ENCODE measurements around the gene FKRP.

Gene FKRP

GRCh38 chr19:46718934-46719622, 26.8 kb upstream of the FKRP start:
- Histone ChIP-seq H3K27ac (peak overlapping the region in 15 of 21 experiments; percentile 3 to 97 (median 88)), H3K4me3 (no peak overlapping the region)

GRCh38 chr19:46719629-46720502, 26.0 kb upstream of the FKRP start:
- Histone ChIP-seq H3K4me3 (no peak overlapping the region), H3K27ac (peak overlapping the region in 4 of 21 experiments; percentile 3 to 93 (median 20))

GRCh38 chr19:46720503-46721239, 25.2 kb upstream of the FKRP start:
- Histone ChIP-seq H3K4me3 (no peak overlapping the region), H3K27ac (peak overlapping the region in 2 of 21 experiments; percentile 17 to 93)

GRCh38 chr19:46721269-46722003, 24.4 kb upstream of the FKRP start:
- H3K4me3 ChIP-seq = no peak overlapping the region
- peak overlapping the region in 1 of 21 experiments; percentile 1 for H3K27ac ChIP-seq

- peak overlapping the region in 1 of 21 experiments; percentile 51 for H3K27ac ChIP-seq
- H3K4me3 ChIP-seq = no peak overlapping the region
These were observed 23.9 kb upstream of the FKRP start for GRCh38 chr19:46722004-46722380.

- peak overlapping the region in 4 of 21 experiments; percentile 3 to 51 (median 27) for H3K27ac ChIP-seq
- H3K4me3 ChIP-seq = no peak overlapping the region
These were observed 23.3 kb upstream of the FKRP start for GRCh38 chr19:46722421-46723022.

- H3K4me3 ChIP-seq = no peak overlapping the region
- H3K27ac ChIP-seq = peak overlapping the region in 5 of 21 experiments; percentile 0 to 51 (median 10)
These were observed 22.8 kb upstream of the FKRP start for GRCh38 chr19:46723023-46723461.

GRCh38 chr19:46723471-46723870, 22.4 kb upstream of the FKRP start:
- Histone ChIP-seq H3K4me3 (no peak overlapping the region), H3K27ac (peak overlapping the region in 3 of 21 experiments; percentile 0 to 51 (median 10))

- H3K27ac ChIP-seq = no peak overlapping the region
- no peak overlapping the region for H3K4me3 ChIP-seq
These were observed 21.4 kb upstream of the FKRP start for GRCh38 chr19:46724468-46724867.

GRCh38 chr19:46725036-46725820, 20.6 kb upstream of the FKRP start:
- Histone ChIP-seq H3K27ac (no peak overlapping the region), H3K4me3 (no peak overlapping the region)

GRCh38 chr19:46725859-46726393, 19.9 kb upstream of the FKRP start:
- H3K27ac ChIP-seq = no peak overlapping the region
- H3K4me3 ChIP-seq = no peak overlapping the region

- H3K27ac ChIP-seq = no peak overlapping the region
These were observed 19.3 kb upstream of the FKRP start for GRCh38 chr19:46726551-46726950.

GRCh38 chr19:46726971-46727501, 18.8 kb upstream of the FKRP start:
- Histone ChIP-seq H3K4me3 (no peak overlapping the region), H3K27ac (peak overlapping the region in 3 of 21 experiments; percentile 0 to 32 (median 7))

More at GRCh38 chr19:46726551-46726950, 19.3 kb upstream of the FKRP start:
- H3K4me3 ChIP-seq = no peak overlapping the region

GRCh38 chr19:46727757-46728156, 18.1 kb upstream of the FKRP start:
- Histone ChIP-seq H3K27ac (peak overlapping the region in 7 of 21 experiments; percentile 0 to 42 (median 30)), H3K4me3 (no peak overlapping the region)

- Histone ChIP-seq H3K4me3 (no peak overlapping the region), H3K27ac (peak overlapping the region in 7 of 21 experiments; percentile 0 to 38 (median 7))
These were observed 17.6 kb upstream of the FKRP start for GRCh38 chr19:46728208-46728607.

GRCh38 chr19:46728693-46729339, 17.0 kb upstream of the FKRP start:
- H3K27ac ChIP-seq = peak overlapping the region in 5 of 21 experiments; percentile 5 to 30 (median 7)
- H3K4me3 ChIP-seq = no peak overlapping the region

GRCh38 chr19:46729696-46730095, 16.2 kb upstream of the FKRP start:
- H3K4me3 ChIP-seq = no peak overlapping the region

More at GRCh38 chr19:46729696-46730095, 16.2 kb upstream of the FKRP start:
- H3K27ac ChIP-seq = peak overlapping the region in 1 of 21 experiments; percentile 6
